ENCODE results near the gene HSPA6. TPM values are rescaled to one million over a fixed set of nuclear protein-coding genes. Genes with fewer than 3 reads are reported as not detected.
A peak's percentile ranks its signal among the peaks of the same experiment; 100 is the strongest.
"Not testable (repeated sequence)": the region's sequence is repeated elsewhere in the genome, so short reads cannot be mapped to it uniquely, and the experiment has no call there.

The HSPA6 gene
- total RNA-seq, 2 experiments from 2014 or later = 1.2 to 1.4 TPM

- H3K27ac Mint-ChIP-seq; POLR2A ChIA-PET; H3K36me3 Mint-ChIP-seq; DNase-seq; H3K4me3 Mint-ChIP-seq; ATAC-seq (ENCODE audit: low read depth); H3K27me3 Mint-ChIP-seq; H3K9me3 Mint-ChIP-seq: not testable (repeated sequence)
- peaks cover 11% of the 10 kb centered on the region for H3K4me1 Mint-ChIP-seq
Observed at GRCh38 chr1:161550942-161551341, 26.6 kb downstream of the HSPA6 start.

GRCh38 chr1:161553631-161554030 lies 29.3 kb downstream of the HSPA6 start:
- ATAC-seq (ENCODE audit: low read depth); H3K36me3 Mint-ChIP-seq; H3K9me3 Mint-ChIP-seq; DNase-seq; H3K27me3 Mint-ChIP-seq; H3K27ac Mint-ChIP-seq; H3K4me3 Mint-ChIP-seq; POLR2A ChIA-PET: not testable (repeated sequence)
- H3K4me1 Mint-ChIP-seq = peaks cover 10% of the 10 kb centered on the region

GRCh38 chr1:161554340-161554739 lies 30.0 kb downstream of the HSPA6 start:
- H3K9me3 Mint-ChIP-seq; DNase-seq; H3K27me3 Mint-ChIP-seq; POLR2A ChIA-PET; H3K36me3 Mint-ChIP-seq; ATAC-seq (ENCODE audit: low read depth): not testable (repeated sequence)
- Mint-ChIP-seq H3K4me1 (peaks cover 10% of the 10 kb centered on the region), H3K27ac (peak overlapping the region; percentile 56), H3K4me3 (peak overlapping the region; percentile 52)

GRCh38 chr1:161554815-161555417 lies 30.6 kb downstream of the HSPA6 start:
- DNase-seq, H3K9me3 Mint-ChIP-seq, POLR2A ChIA-PET, H3K27me3 Mint-ChIP-seq, H3K36me3 Mint-ChIP-seq: not testable (repeated sequence)
- Mint-ChIP-seq H3K27ac (peak overlapping the region; percentile 84), H3K4me3 (peak overlapping the region; percentile 62), H3K4me1 (peaks cover 10% of the 10 kb centered on the region)
- peak; percentile 69 for ATAC-seq (ENCODE audit: low read depth)

- DNase-seq; H3K36me3 Mint-ChIP-seq; H3K4me3 Mint-ChIP-seq; ATAC-seq (ENCODE audit: low read depth); H3K27ac Mint-ChIP-seq; H3K9me3 Mint-ChIP-seq; H3K27me3 Mint-ChIP-seq: not testable (repeated sequence)
- POLR2A ChIA-PET = interaction anchor here (0.7 kb wide), 1 partner anchor 16 kb away, joined by 3 read pairs; no protein-coding TSS in a partner anchor
- peaks cover 13% of the 10 kb centered on the region for H3K4me1 Mint-ChIP-seq
Observed at GRCh38 chr1:161556143-161556542, 31.8 kb downstream of the HSPA6 start.

- ATAC-seq (ENCODE audit: low read depth); DNase-seq; H3K27me3 Mint-ChIP-seq; H3K9me3 Mint-ChIP-seq; H3K4me3 Mint-ChIP-seq; H3K27ac Mint-ChIP-seq; H3K36me3 Mint-ChIP-seq; POLR2A ChIA-PET: not testable (repeated sequence)
- H3K4me1 Mint-ChIP-seq = peaks cover 15% of the 10 kb centered on the region
Observed at GRCh38 chr1:161556990-161557389, 32.6 kb downstream of the HSPA6 start.

GRCh38 chr1:161557506-161558450 lies 33.4 kb downstream of the HSPA6 start:
- POLR2A ChIA-PET; H3K27ac Mint-ChIP-seq; ATAC-seq (ENCODE audit: low read depth); H3K27me3 Mint-ChIP-seq; DNase-seq; H3K36me3 Mint-ChIP-seq; H3K9me3 Mint-ChIP-seq; H3K4me3 Mint-ChIP-seq: not testable (repeated sequence)
- peaks cover 15% of the 10 kb centered on the region for H3K4me1 Mint-ChIP-seq

GRCh38 chr1:161560960-161561715 lies 36.8 kb downstream of the HSPA6 start:
- Mint-ChIP-seq H3K4me3 (peak overlapping the region; percentile 74), H3K4me1 (peaks cover 11% of the 10 kb centered on the region), H3K27ac (peak overlapping the region; percentile 84)
- POLR2A ChIA-PET, H3K9me3 Mint-ChIP-seq, H3K27me3 Mint-ChIP-seq, H3K36me3 Mint-ChIP-seq, DNase-seq: not testable (repeated sequence)
- ATAC-seq (ENCODE audit: low read depth) = peak; percentile 40

GRCh38 chr1:161562441-161562840 lies 38.1 kb downstream of the HSPA6 start:
- peaks cover 15% of the 10 kb centered on the region for H3K4me1 Mint-ChIP-seq
- H3K27me3 Mint-ChIP-seq; DNase-seq; H3K27ac Mint-ChIP-seq; ATAC-seq (ENCODE audit: low read depth); H3K36me3 Mint-ChIP-seq; POLR2A ChIA-PET; H3K9me3 Mint-ChIP-seq; H3K4me3 Mint-ChIP-seq: not testable (repeated sequence)

GRCh38 chr1:161563522-161563921 lies 39.2 kb downstream of the HSPA6 start:
- H3K27ac Mint-ChIP-seq; H3K9me3 Mint-ChIP-seq; POLR2A ChIA-PET; H3K4me3 Mint-ChIP-seq; H3K27me3 Mint-ChIP-seq; H3K36me3 Mint-ChIP-seq; DNase-seq; ATAC-seq (ENCODE audit: low read depth): not testable (repeated sequence)
- H3K4me1 Mint-ChIP-seq = peaks cover 14% of the 10 kb centered on the region

GRCh38 chr1:161566602-161566960 lies 42.2 kb downstream of the HSPA6 start:
- POLR2A ChIA-PET; H3K4me3 Mint-ChIP-seq; H3K9me3 Mint-ChIP-seq; ATAC-seq (ENCODE audit: low read depth); DNase-seq; H3K27ac Mint-ChIP-seq; H3K36me3 Mint-ChIP-seq; H3K4me1 Mint-ChIP-seq: not testable (repeated sequence)
- peaks cover 17% of the 10 kb centered on the region for H3K27me3 Mint-ChIP-seq

- H3K27me3 Mint-ChIP-seq = peaks cover 16% of the 10 kb centered on the region
- H3K4me1 Mint-ChIP-seq; H3K9me3 Mint-ChIP-seq; DNase-seq; H3K27ac Mint-ChIP-seq; ATAC-seq (ENCODE audit: low read depth); H3K36me3 Mint-ChIP-seq; POLR2A ChIA-PET; H3K4me3 Mint-ChIP-seq: not testable (repeated sequence)
Observed at GRCh38 chr1:161571703-161572102, 47.4 kb downstream of the HSPA6 start.

All from activated naive CD8-positive, alpha-beta T cell treated with anti-CD3 and anti-CD28 coated beads, Interleukin-2, amount 10 ng/mL, durations not matched to agents 7 days and 5 days (primary cell).